K562 (cell line): Measurements from ENCODE around the gene LUC7L3. TPM values are rescaled to one million over a fixed set of nuclear protein-coding genes. Genes with fewer than 3 reads are reported as not detected.

ENCODE experiments used
- ATAC-seq: fragments of 200-7000 bp; cut with Tn5 transposase; 3 replicates; pipeline ENCODE4 v1.9.1; 2020; ENCODE audit warnings: moderate library complexity
- BruUV-seq: library from RNA; stranded (reverse); fragments of 400-500 nt; replicated peaks from 2 replicates; lab custom pipeline; 2021; lab: Mats Ljungman, UMichigan
- CTCF ChIA-PET: fragments of 300-600 bp; formaldehyde crosslinking; extraction: SDS; loops from one replicate; lab custom pipeline; 2021; ENCODE audit warnings: low intra/inter-chr PET ratio; lab: Yijun Ruan, JAX
- POLR2A ChIA-PET: fragments of 300-600, 350-650 bp; sonication (Branson Sonifier 250); formaldehyde crosslinking; extraction: SDS; loops from one replicate; lab custom pipeline; 2021; ENCODE audit warnings: antibody characterized with exemption, inconsistent platforms; lab: Yijun Ruan, JAX
- DNase-seq, 4 experiments: peaks; one replicate each; pipeline versions ENCODE4 v3.0.0 to v3.0.0-alpha.2; 2011 to 2018; ENCODE audit warnings: low spot score in 3 of 4, mixed read lengths in 3 of 4; ENCODE audit errors: extremely low read depth in 1 of 4
- FAIRE-seq: peaks from 2 replicates; lab custom pipeline; 2011; peaks lifted over from hg19 to GRCh38; lab: Jason Lieb, UNC
- H2AFZ ChIP-seq: 2 replicates; pipeline ENCODE4 v1.6.0; 2011; ENCODE audit warnings: low read depth, low read length, control low read depth, inconsistent platforms
- H3K27ac ChIP-seq: fragments of 200-600 bp; 3 replicates; pipeline ENCODE4 v1.8.0; 2011; ENCODE audit warnings: low read depth, mild to moderate bottlenecking, control low read depth, inconsistent platforms, low read length, moderate library complexity, mixed read lengths; ENCODE audit errors: extremely low read depth
- H3K27me3 ChIP-seq, 2 experiments: fragments of 300-600 bp in 1 of 2; 2 replicates in 1 of 2; 3 replicates in 1 of 2; pipeline versions ENCODE4 v1.6.0 to v1.8.0; 2011; ENCODE audit warnings: inconsistent platforms in 2 of 2, low read length in 2 of 2, mild to moderate bottlenecking in 1 of 2, mixed read lengths in 1 of 2, moderate library complexity in 1 of 2; ENCODE audit not compliant: control insufficient read depth in 2 of 2, insufficient read depth in 2 of 2
- H3K36me3 ChIP-seq: fragments of 300-600 bp; 3 replicates; pipeline ENCODE4 v1.8.0; 2011; ENCODE audit warnings: mild to moderate bottlenecking, low read length, inconsistent platforms; ENCODE audit not compliant: control insufficient read depth, insufficient read depth
- H3K4me1 ChIP-seq, 2 experiments: fragments of 200-600 bp in 1 of 2; replicated peaks in 1 of 2; 2 replicates in 1 of 2; 3 replicates in 1 of 2; pipeline versions ENCODE4 v1.5.1 to v1.8.0; 2011; ENCODE audit warnings: inconsistent platforms in 2 of 2, low read length in 2 of 2, mild to moderate bottlenecking in 1 of 2, mixed read lengths in 1 of 2, moderate library complexity in 1 of 2; ENCODE audit not compliant: control insufficient read depth in 2 of 2, insufficient read depth in 2 of 2
- H3K4me2 ChIP-seq: 2 replicates; pipeline ENCODE4 v1.6.1; 2011; ENCODE audit warnings: low read length, control low read depth, inconsistent platforms, mixed read lengths; ENCODE audit not compliant: insufficient read depth
- H3K4me3 ChIP-seq: fragments of 200-600 bp; sonication (generic), shearing (Covaris generic); 2 replicates; pipeline ENCODE4 v1.5.1; 2016; ENCODE audit warnings: control low read depth, inconsistent platforms
- H3K79me2 ChIP-seq: fragments of 200-600 bp; 3 replicates; pipeline ENCODE4 v1.8.0; 2011; ENCODE audit warnings: low read length, inconsistent platforms; ENCODE audit not compliant: control insufficient read depth, insufficient read depth
- H3K9ac ChIP-seq, 2 experiments: 2 replicates each; pipeline versions ENCODE4 v1.6.0 to v1.6.1; 2011; ENCODE audit warnings: low read depth in 2 of 2, low read length in 2 of 2, control low read depth in 1 of 2, inconsistent platforms in 1 of 2, mild to moderate bottlenecking in 1 of 2, mixed read lengths in 1 of 2; ENCODE audit not compliant: insufficient read depth in 1 of 2
- H3K9me1 ChIP-seq: one replicate; pipeline ENCODE4 v1.6.0; 2011; ENCODE audit warnings: inconsistent platforms, mild to moderate bottlenecking, low read length, moderate library complexity; ENCODE audit not compliant: control insufficient read depth, insufficient read depth
- H3K9me3 ChIP-seq: replicated peaks from 2 replicates; pipeline ENCODE4 v1.5.1; 2011; ENCODE audit warnings: low read depth, low read length, inconsistent platforms; ENCODE audit not compliant: control insufficient read depth, insufficient read depth
- H4K20me1 ChIP-seq: replicated peaks from 2 replicates; pipeline ENCODE4 v1.6.1; 2011; ENCODE audit warnings: low read length, inconsistent platforms, mixed read lengths; ENCODE audit not compliant: control insufficient read depth, insufficient read depth
- ARHGAP35 ChIP-seq: fragments of 450-650 bp; IDR thresholded peaks from 2 replicates; pipeline ENCODE4 v1.6.1; 2018; ENCODE audit not compliant: partially characterized antibody
- CHD2 ChIP-seq: IDR thresholded peaks from 2 replicates; pipeline ENCODE4 v1.6.1; 2011; ENCODE audit warnings: low read depth, low read length
- FOXA1 ChIP-seq: fragments of 450-650 bp; IDR thresholded peaks from 2 replicates; pipeline ENCODE4 v1.6.1; 2016; ENCODE audit warnings: mild to moderate bottlenecking, borderline replicate concordance
- GATAD2B ChIP-seq: fragments of 450-650 bp; IDR thresholded peaks from 2 replicates; pipeline ENCODE4 v1.6.1; 2017; ENCODE audit warnings: mild to moderate bottlenecking, borderline replicate concordance
- NCOR1 ChIP-seq: fragments of 450-650 bp; IDR thresholded peaks from 2 replicates; pipeline ENCODE4 v1.6.1; 2016; ENCODE audit warnings: mild to moderate bottlenecking, moderate library complexity
- SIX5 ChIP-seq, 2 experiments: IDR thresholded peaks; 2 replicates each; pipeline ENCODE4 v1.6.1; 2011; ENCODE audit warnings: low read length in 2 of 2, borderline replicate concordance in 1 of 2, low read depth in 1 of 2, mild to moderate bottlenecking in 1 of 2, moderate library complexity in 1 of 2; ENCODE audit not compliant: insufficient read depth in 1 of 2
- SNRNP70 ChIP-seq: fragments of 200-400 bp; formaldehyde crosslinking; optimal IDR thresholded peaks from 2 replicates; pipeline ENCODE3; 2017; ENCODE audit warnings: low read depth, low read length
- ZNF41 ChIP-seq: fragments of 250-450 bp; sonication (Bioruptor Pico); conservative IDR thresholded peaks from 2 replicates; pipeline ENCODE4 v1.4.0; 2020; ENCODE audit warnings: mild to moderate bottlenecking
- ZNF431 ChIP-seq: sonication (generic); formaldehyde crosslinking; IDR thresholded peaks from 2 replicates; pipeline ENCODE4 v1.8.0; 2022; ENCODE audit warnings: mild to moderate bottlenecking, missing genetic modification reagents
- WGBS: fragments of 100-300 bp; shearing (Covaris generic); methylation state at CpG from one replicate; pipeline ENCODE4 v1.1.6; 2016; ENCODE audit warnings: low coverage, mixed read lengths; ENCODE audit not compliant: insufficient coverage; ENCODE audit errors: missing lambda C conversion rate; 5-methylcytosine and 5-hydroxymethylcytosine counted together
- in situ Hi-C: fragments of 300-500 bp; cut with MboI; formaldehyde crosslinking; loops from 4 replicates; pipeline ENCODE4 v1.15.0; 2018; ENCODE audit warnings: inconsistent platforms, mixed read lengths
- intact Hi-C: fragments of 100-400 bp; cut with micrococcal nuclease; formaldehyde crosslinking; loops from 2 replicates; pipeline ENCODE4 v1.14.2; 2022
- polyA plus RNA-seq, 8 experiments: library from polyadenylated mRNA; depleted of rRNA in 4 of 8; stranded (reverse) in 5 of 8; unstranded in 3 of 8; fragments of >200 nt; fragmentation: Nextera tagmentation in 2 of 8; fragmentation: Illumina TruSeq in 1 of 8; extraction: Ambion mirVana in 2 of 8; extraction: Trizol in 1 of 8; gene quantifications; 2 replicates each; pipeline versions ENCODE4 v1.2.1 to v1.2.3, GENCODE V29; 2011 to 2014; ENCODE audit warnings: inconsistent platforms in 1 of 8, missing spikeins in 1 of 8
- total RNA-seq, 7 experiments: library from RNA; depleted of rRNA in 6 of 7; stranded (reverse); fragments of >200 nt in 6 of 7; fragmentation: Illumina TruSeq in 2 of 7; extraction: Trizol in 2 of 7; gene quantifications; 2 replicates each; pipeline versions ENCODE4 v1.2.1 to v1.2.3, GENCODE V29; 2011 to 2021; ENCODE audit warnings: low replicate concordance in 1 of 7
- TF ChIP-seq, protein P1 (sequence below): fragments of 250-450 bp; sonication (Bioruptor Pico); IDR thresholded peaks from 2 replicates; pipeline ENCODE4 v1.8.0; 2021; ENCODE audit warnings: borderline replicate concordance, mild to moderate bottlenecking, moderate library complexity; ENCODE audit not compliant: poor library complexity, severe bottlenecking
- TF ChIP-seq, protein P2 (sequence below): fragments of 250-450 bp; sonication (Bioruptor Pico); IDR thresholded peaks from 2 replicates; pipeline ENCODE4 v1.5.0; 2021

LUC7L3 gene
- total and polyA plus RNA-seq, 9 of the 15 experiments (the other 6 are each of a cell fraction or from before 2014, with no cell fraction given) = 80.8 to 284 (median 127) TPM

DNA sequence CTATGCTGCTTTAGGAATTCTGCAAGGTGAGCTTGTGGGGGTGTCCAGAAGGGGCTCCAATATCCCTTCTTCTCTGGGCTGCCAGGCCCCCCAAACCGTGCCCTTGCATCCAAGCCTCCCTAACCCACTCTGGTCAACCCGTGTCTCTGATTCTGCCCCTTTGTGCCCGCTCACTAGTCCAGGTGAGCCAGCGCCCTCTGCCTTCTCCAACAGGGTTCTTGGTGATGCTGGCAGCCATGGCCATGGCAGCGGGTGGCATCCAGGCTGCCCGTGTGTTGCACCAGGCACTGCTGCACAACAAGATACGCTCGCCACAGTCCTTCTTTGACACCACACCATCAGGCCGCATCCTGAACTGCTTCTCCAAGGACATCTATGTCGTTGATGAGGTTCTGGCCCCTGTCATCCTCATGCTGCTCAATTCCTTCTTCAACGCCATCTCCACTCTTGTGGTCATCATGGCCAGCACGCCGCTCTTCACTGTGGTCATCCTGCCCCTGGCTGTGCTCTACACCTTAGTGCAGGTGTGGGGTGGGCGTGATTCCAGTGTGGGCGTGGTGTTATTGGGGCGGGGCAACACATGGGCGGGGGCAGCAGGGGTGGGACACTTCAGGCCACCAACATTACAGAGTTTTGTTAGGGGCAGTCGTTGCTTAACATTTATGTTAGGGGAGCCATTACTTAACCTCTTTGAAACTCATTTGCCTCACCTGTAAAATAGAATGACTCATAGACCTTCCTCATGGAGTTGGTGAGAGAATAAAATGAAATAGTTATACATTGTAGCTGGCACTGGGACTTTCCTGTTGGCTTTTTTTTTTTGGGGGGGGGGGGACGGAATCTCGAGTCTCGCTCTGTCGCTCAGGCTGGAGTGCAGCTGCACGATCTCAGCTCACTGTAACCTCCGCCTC is 43.1 kb upstream of the LUC7L3 start:
- Histone ChIP-seq H3K36me3 (no peaks in the 10 kb centered on the region), H2AFZ (no peak overlapping the region), H3K4me1 (peaks cover 0 to 16% of the 10 kb centered on the region in 2 experiments; a peak in 3 of 5 replicates)
- in situ Hi-C loops = loop anchor here (5.0 kb wide), 1 partner anchor 189 kb away; no protein-coding TSS in a partner anchor
- ATAC-seq = no peak
- FAIRE-seq = no peak
- TF ChIP-seq GATAD2B (no peak), FOXA1 (no peak), ZNF431 (no peak), CHD2 (no peak), ARHGAP35 (no peak), ZNF41 (CRISPR knock-in tag) (no peak), SIX5 (IDR thresholded peaks at IDR 0.05; ENCODE audit: borderline replicate concordance in 1 of 2, insufficient read depth in 1 of 2, low read depth in 1 of 2, low read length in 2 of 2) (no peak), NCOR1 (no peak), SNRNP70 (no peak)
- TF ChIP-seq, protein P1, sequence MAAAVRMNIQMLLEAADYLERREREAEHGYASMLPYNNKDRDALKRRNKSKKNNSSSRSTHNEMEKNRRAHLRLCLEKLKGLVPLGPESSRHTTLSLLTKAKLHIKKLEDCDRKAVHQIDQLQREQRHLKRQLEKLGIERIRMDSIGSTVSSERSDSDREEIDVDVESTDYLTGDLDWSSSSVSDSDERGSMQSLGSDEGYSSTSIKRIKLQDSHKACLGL = no peak
- TF ChIP-seq, protein P2, sequence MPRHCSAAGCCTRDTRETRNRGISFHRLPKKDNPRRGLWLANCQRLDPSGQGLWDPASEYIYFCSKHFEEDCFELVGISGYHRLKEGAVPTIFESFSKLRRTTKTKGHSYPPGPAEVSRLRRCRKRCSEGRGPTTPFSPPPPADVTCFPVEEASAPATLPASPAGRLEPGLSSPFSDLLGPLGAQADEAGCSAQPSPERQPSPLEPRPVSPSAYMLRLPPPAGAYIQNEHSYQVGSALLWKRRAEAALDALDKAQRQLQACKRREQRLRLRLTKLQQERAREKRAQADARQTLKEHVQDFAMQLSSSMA (CRISPR knock-in tag) = no peak
- TF ChIP-seq, all 486 proteins: peak for 0
- Histone ChIP-seq H4K20me1 (no peaks in the 10 kb centered on the region), H3K9me3 (no peaks in the 10 kb centered on the region), H3K27ac (no peak overlapping the region), H3K4me2 (no peak overlapping the region), H3K79me2 (no peaks in the 10 kb centered on the region), H3K9me1 (no peaks in the 10 kb centered on the region), H3K9ac (0 out of 4 replicates have a peak overlapping the region, but pooled peaks of 1 of the 2 experiments have one; percentile 58), H3K4me3 (no peak overlapping the region), H3K27me3 (peaks cover 5 to 59% of the 10 kb centered on the region in 2 experiments; a peak in 4 of 5 replicates)
- no TSS peak for BruUV-seq
- POLR2A ChIA-PET = interaction anchor here (1.0 kb wide), 1 partner anchor 9 kb away, joined by 3 read pairs; no protein-coding TSS in a partner anchor
- CTCF ChIA-PET = no interaction called here
- 28% methylated on average over 24 of the region's 24 CpGs for WGBS
- peak in 2 of 4 experiments; percentile 49 to 55 for DNase-seq
- intact Hi-C loops = no loop called here
